ENCODE results near the gene ATP10D. TPM values are rescaled to one million over a fixed set of nuclear protein-coding genes. Genes with fewer than 3 reads are reported as not detected.
A peak's percentile ranks its signal among the peaks of the same experiment; 100 is the strongest.

Gene ATP10D
- total RNA-seq, 1 donor = 58.3 TPM

GRCh38 chr4:47465004-47465403 is 20.1 kb upstream of the ATP10D start:
- TF ChIP-seq CTCF (IDR thresholded peaks at IDR 0.05; ENCODE audit: insufficient read depth, low read depth, low read length) = no peak
- no peak for DNase-seq (ENCODE audit: low read depth)
- no peak overlapping the region for H3K4me3 ChIP-seq (ENCODE audit: low read depth, low read length)

GRCh38 chr4:47466056-47466785 is 18.9 kb upstream of the ATP10D start:
- TF ChIP-seq CTCF (IDR thresholded peaks at IDR 0.05; ENCODE audit: insufficient read depth, low read depth, low read length) = no peak
- DNase-seq (ENCODE audit: low read depth) = no peak
- no peak overlapping the region for H3K4me3 ChIP-seq (ENCODE audit: low read depth, low read length)

GRCh38 chr4:47468706-47469365 is 16.2 kb upstream of the ATP10D start:
- no peak for TF ChIP-seq CTCF (IDR thresholded peaks at IDR 0.05; ENCODE audit: insufficient read depth, low read depth, low read length)
- DNase-seq (ENCODE audit: low read depth) = peak; percentile 37
- H3K4me3 ChIP-seq (ENCODE audit: low read depth, low read length) = no peak overlapping the region

- TF ChIP-seq CTCF (IDR thresholded peaks at IDR 0.05; ENCODE audit: insufficient read depth, low read depth, low read length) = no peak
- peak; percentile 17 for DNase-seq (ENCODE audit: low read depth)
- H3K4me3 ChIP-seq (ENCODE audit: low read depth, low read length) = no peak overlapping the region
These were observed 15.1 kb upstream of the ATP10D start for GRCh38 chr4:47469951-47470350.

GRCh38 chr4:47471064-47471463 is 14.0 kb upstream of the ATP10D start:
- TF ChIP-seq CTCF (IDR thresholded peaks at IDR 0.05; ENCODE audit: insufficient read depth, low read depth, low read length) = no peak
- no peak overlapping the region for H3K4me3 ChIP-seq (ENCODE audit: low read depth, low read length)
- no peak for DNase-seq (ENCODE audit: low read depth)

- H3K4me3 ChIP-seq (ENCODE audit: low read depth, low read length) = no peak overlapping the region
- TF ChIP-seq CTCF (IDR thresholded peaks at IDR 0.05; ENCODE audit: insufficient read depth, low read depth, low read length) = no peak
- DNase-seq (ENCODE audit: low read depth) = no peak
These were observed 13.5 kb upstream of the ATP10D start for GRCh38 chr4:47471591-47471990.
